ENCODE measurements around the gene DHRS7C.

Gene DHRS7C

GRCh38 chr17:9765322-9765721 is 26.1 kb downstream of the DHRS7C start:
- Histone ChIP-seq H3K9me3 (ENCODE audit: control insufficient read depth, insufficient read depth, low read depth, low read length) (no peaks in the 10 kb centered on the region), H3K4me1 (ENCODE audit: control insufficient read depth, insufficient read depth, low read length) (no peaks in the 10 kb centered on the region), H3K27ac (ENCODE audit: low read depth, low read length) (no peak overlapping the region), H3K9ac (ENCODE audit: low read length) (no peak overlapping the region), H3K36me3 (ENCODE audit: control insufficient read depth, insufficient read depth, low read length) (no peaks in the 10 kb centered on the region), H3K27me3 (ENCODE audit: control insufficient read depth, insufficient read depth, low read length) (peaks cover 11% of the 10 kb centered on the region; the same call in 1 of the 2 replicates), H3K4me3 (ENCODE audit: low read depth, low read length) (no peak overlapping the region)

GRCh38 chr17:9763643-9764042 is 27.7 kb downstream of the DHRS7C start:
- H3K27me3 ChIP-seq (ENCODE audit: control insufficient read depth, insufficient read depth, low read length) = peaks cover 11% of the 10 kb centered on the region; the same call in 1 of the 2 replicates

GRCh38 chr17:9760266-9760665 is 31.1 kb downstream of the DHRS7C start:
- H3K9ac ChIP-seq (ENCODE audit: low read length) = no peak overlapping the region
- no peaks in the 10 kb centered on the region for H3K36me3 ChIP-seq (ENCODE audit: control insufficient read depth, insufficient read depth, low read length)
- H3K9me3 ChIP-seq (ENCODE audit: control insufficient read depth, insufficient read depth, low read depth, low read length) = no peaks in the 10 kb centered on the region
- H3K4me3 ChIP-seq (ENCODE audit: low read depth, low read length) = no peak overlapping the region
- H3K27me3 ChIP-seq (ENCODE audit: control insufficient read depth, insufficient read depth, low read length) = peaks cover 10% of the 10 kb centered on the region; the same call in 1 of the 2 replicates
- H3K4me1 ChIP-seq (ENCODE audit: control insufficient read depth, insufficient read depth, low read length) = no peaks in the 10 kb centered on the region
- no peak overlapping the region for H3K27ac ChIP-seq (ENCODE audit: low read depth, low read length)

More at GRCh38 chr17:9763643-9764042, 27.7 kb downstream of the DHRS7C start:
- no peak overlapping the region for H3K9ac ChIP-seq (ENCODE audit: low read length)
- no peak overlapping the region for H3K4me3 ChIP-seq (ENCODE audit: low read depth, low read length)
- H3K36me3 ChIP-seq (ENCODE audit: control insufficient read depth, insufficient read depth, low read length) = no peaks in the 10 kb centered on the region
- H3K27ac ChIP-seq (ENCODE audit: low read depth, low read length) = no peak overlapping the region
- H3K4me1 ChIP-seq (ENCODE audit: control insufficient read depth, insufficient read depth, low read length) = no peaks in the 10 kb centered on the region
- no peaks in the 10 kb centered on the region for H3K9me3 ChIP-seq (ENCODE audit: control insufficient read depth, insufficient read depth, low read depth, low read length)

GRCh38 chr17:9755083-9755482 is 36.3 kb downstream of the DHRS7C start:
- no peak overlapping the region for H3K9ac ChIP-seq (ENCODE audit: low read length)
- H3K4me3 ChIP-seq (ENCODE audit: low read depth, low read length) = no peak overlapping the region
- H3K27me3 ChIP-seq (ENCODE audit: control insufficient read depth, insufficient read depth, low read length) = no peaks in the 10 kb centered on the region
- no peaks in the 10 kb centered on the region for H3K9me3 ChIP-seq (ENCODE audit: control insufficient read depth, insufficient read depth, low read depth, low read length)
- no peak overlapping the region for H3K27ac ChIP-seq (ENCODE audit: low read depth, low read length)
- no peaks in the 10 kb centered on the region for H3K4me1 ChIP-seq (ENCODE audit: control insufficient read depth, insufficient read depth, low read length)
- H3K36me3 ChIP-seq (ENCODE audit: control insufficient read depth, insufficient read depth, low read length) = no peaks in the 10 kb centered on the region

GRCh38 chr17:9750524-9750923 is 40.9 kb downstream of the DHRS7C start:
- Histone ChIP-seq H3K27me3 (ENCODE audit: control insufficient read depth, insufficient read depth, low read length) (no peaks in the 10 kb centered on the region), H3K9ac (ENCODE audit: low read length) (no peak overlapping the region), H3K4me3 (ENCODE audit: low read depth, low read length) (no peak overlapping the region), H3K4me1 (ENCODE audit: control insufficient read depth, insufficient read depth, low read length) (no peaks in the 10 kb centered on the region), H3K27ac (ENCODE audit: low read depth, low read length) (no peak overlapping the region), H3K36me3 (ENCODE audit: control insufficient read depth, insufficient read depth, low read length) (no peaks in the 10 kb centered on the region), H3K9me3 (ENCODE audit: control insufficient read depth, insufficient read depth, low read depth, low read length) (no peaks in the 10 kb centered on the region)

- H3K27me3 ChIP-seq (ENCODE audit: control insufficient read depth, insufficient read depth, low read length) = no peaks in the 10 kb centered on the region; the same call in 1 of the 2 replicates
- H3K9me3 ChIP-seq (ENCODE audit: control insufficient read depth, insufficient read depth, low read depth, low read length) = peaks cover 10% of the 10 kb centered on the region; the same call in 1 of the 2 replicates
- peaks cover 5% of the 10 kb centered on the region; the same call in 1 of the 2 replicates for H3K4me1 ChIP-seq (ENCODE audit: control insufficient read depth, insufficient read depth, low read length)
- H3K36me3 ChIP-seq (ENCODE audit: control insufficient read depth, insufficient read depth, low read length) = peaks cover 9% of the 10 kb centered on the region
- H3K27ac ChIP-seq (ENCODE audit: low read depth, low read length) = no peak overlapping the region
- no peak overlapping the region for H3K9ac ChIP-seq (ENCODE audit: low read length)
- H3K4me3 ChIP-seq (ENCODE audit: low read depth, low read length) = no peak overlapping the region
Observed at GRCh38 chr17:9729735-9730420, 61.5 kb downstream of the DHRS7C start.

GRCh38 chr17:9729034-9729650 is 62.2 kb downstream of the DHRS7C start:
- no peak overlapping the region for H3K9ac ChIP-seq (ENCODE audit: low read length)
- no peak overlapping the region for H3K27ac ChIP-seq (ENCODE audit: low read depth, low read length)
- H3K36me3 ChIP-seq (ENCODE audit: control insufficient read depth, insufficient read depth, low read length) = peaks cover 9% of the 10 kb centered on the region
- H3K27me3 ChIP-seq (ENCODE audit: control insufficient read depth, insufficient read depth, low read length) = no peaks in the 10 kb centered on the region; the same call in 1 of the 2 replicates
- peaks cover 10% of the 10 kb centered on the region; the same call in 1 of the 2 replicates for H3K9me3 ChIP-seq (ENCODE audit: control insufficient read depth, insufficient read depth, low read depth, low read length)
- no peak overlapping the region for H3K4me3 ChIP-seq (ENCODE audit: low read depth, low read length)
- H3K4me1 ChIP-seq (ENCODE audit: control insufficient read depth, insufficient read depth, low read length) = peaks cover 5% of the 10 kb centered on the region; the same call in 1 of the 2 replicates

GRCh38 chr17:9728564-9728963 is 62.8 kb downstream of the DHRS7C start:
- Histone ChIP-seq H3K9me3 (ENCODE audit: control insufficient read depth, insufficient read depth, low read depth, low read length) (peaks cover 10% of the 10 kb centered on the region; the same call in 1 of the 2 replicates), H3K27ac (ENCODE audit: low read depth, low read length) (no peak overlapping the region), H3K9ac (ENCODE audit: low read length) (no peak overlapping the region), H3K27me3 (ENCODE audit: control insufficient read depth, insufficient read depth, low read length) (no peaks in the 10 kb centered on the region; the same call in 1 of the 2 replicates), H3K4me1 (ENCODE audit: control insufficient read depth, insufficient read depth, low read length) (peaks cover 5% of the 10 kb centered on the region; the same call in 1 of the 2 replicates), H3K36me3 (ENCODE audit: control insufficient read depth, insufficient read depth, low read length) (peaks cover 9% of the 10 kb centered on the region), H3K4me3 (ENCODE audit: low read depth, low read length) (no peak overlapping the region)

GRCh38 chr17:9728005-9728404 is 63.4 kb downstream of the DHRS7C start:
- H3K4me1 ChIP-seq (ENCODE audit: control insufficient read depth, insufficient read depth, low read length) = peaks cover 5% of the 10 kb centered on the region; the same call in 1 of the 2 replicates
- no peak overlapping the region for H3K4me3 ChIP-seq (ENCODE audit: low read depth, low read length)
- H3K27me3 ChIP-seq (ENCODE audit: control insufficient read depth, insufficient read depth, low read length) = no peaks in the 10 kb centered on the region; the same call in 1 of the 2 replicates
- no peak overlapping the region for H3K27ac ChIP-seq (ENCODE audit: low read depth, low read length)
- H3K9ac ChIP-seq (ENCODE audit: low read length) = no peak overlapping the region
- peaks cover 9% of the 10 kb centered on the region for H3K36me3 ChIP-seq (ENCODE audit: control insufficient read depth, insufficient read depth, low read length)
- peaks cover 10% of the 10 kb centered on the region; the same call in 1 of the 2 replicates for H3K9me3 ChIP-seq (ENCODE audit: control insufficient read depth, insufficient read depth, low read depth, low read length)

GRCh38 chr17:9726291-9726690 is 65.1 kb downstream of the DHRS7C start:
- Histone ChIP-seq H3K27me3 (ENCODE audit: control insufficient read depth, insufficient read depth, low read length) (no peaks in the 10 kb centered on the region), H3K4me3 (ENCODE audit: low read depth, low read length) (no peak overlapping the region), H3K27ac (ENCODE audit: low read depth, low read length) (no peak overlapping the region), H3K36me3 (ENCODE audit: control insufficient read depth, insufficient read depth, low read length) (peaks cover 9% of the 10 kb centered on the region), H3K9me3 (ENCODE audit: control insufficient read depth, insufficient read depth, low read depth, low read length) (peaks cover 5% of the 10 kb centered on the region; the same call in 1 of the 2 replicates), H3K4me1 (ENCODE audit: control insufficient read depth, insufficient read depth, low read length) (peaks cover 1% of the 10 kb centered on the region; the same call in 1 of the 2 replicates), H3K9ac (ENCODE audit: low read length) (no peak overlapping the region)

GRCh38 chr17:9725575-9725974 is 65.8 kb downstream of the DHRS7C start:
- no peaks in the 10 kb centered on the region for H3K4me1 ChIP-seq (ENCODE audit: control insufficient read depth, insufficient read depth, low read length)
- no peaks in the 10 kb centered on the region for H3K9me3 ChIP-seq (ENCODE audit: control insufficient read depth, insufficient read depth, low read depth, low read length)
- H3K27ac ChIP-seq (ENCODE audit: low read depth, low read length) = no peak overlapping the region
- no peak overlapping the region for H3K4me3 ChIP-seq (ENCODE audit: low read depth, low read length)
- H3K9ac ChIP-seq (ENCODE audit: low read length) = no peak overlapping the region
- peaks cover 9% of the 10 kb centered on the region for H3K36me3 ChIP-seq (ENCODE audit: control insufficient read depth, insufficient read depth, low read length)
- no peaks in the 10 kb centered on the region for H3K27me3 ChIP-seq (ENCODE audit: control insufficient read depth, insufficient read depth, low read length)

Measured in HUES6 (cell line).